ENCODE data around the gene PLXNA2.

PLXNA2 gene

DNA sequence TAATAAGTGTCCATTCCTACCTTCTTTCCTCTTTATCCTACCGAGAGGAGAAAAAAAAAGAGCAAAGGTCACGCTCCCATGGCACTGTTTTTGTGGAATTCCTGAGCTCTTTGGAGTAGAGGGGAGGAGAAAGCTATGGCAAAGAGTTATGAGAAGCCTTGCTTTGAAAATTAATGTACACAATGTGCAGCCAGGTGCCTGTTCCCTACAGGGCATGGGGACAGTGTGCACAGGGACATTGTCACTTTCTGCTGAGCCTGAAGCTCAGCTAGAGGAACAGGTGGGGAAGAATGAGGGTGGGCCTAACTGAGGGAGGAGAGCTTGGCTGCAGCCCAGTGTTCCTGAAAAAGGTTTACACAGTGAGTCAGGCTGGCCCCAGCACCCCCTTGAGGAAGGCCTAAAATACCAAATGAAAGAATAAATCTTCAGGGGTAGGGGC lies 66.1 kb downstream of the PLXNA2 start:
- DNase-seq: no peak

DNA sequence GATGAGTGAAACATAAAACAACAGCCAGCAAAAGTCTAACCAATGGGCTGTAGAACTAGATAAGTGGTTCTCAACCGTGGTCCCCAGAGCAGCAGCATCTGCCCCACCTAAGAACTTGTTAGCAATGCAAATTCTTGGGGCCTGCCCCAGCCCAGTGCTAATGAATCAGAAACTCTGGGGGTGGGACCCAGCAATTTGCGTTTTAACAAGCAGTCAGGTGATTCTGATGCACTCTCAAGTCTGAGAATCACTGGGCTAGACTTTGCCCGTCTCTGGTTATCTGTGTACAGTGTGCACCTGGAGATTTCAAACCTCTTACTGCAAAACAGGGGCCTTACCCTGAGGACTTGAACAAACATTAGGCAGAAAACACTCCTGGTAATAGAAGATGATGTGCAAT lies 66.5 kb downstream of the PLXNA2 start:
- no peak for DNase-seq

DNA sequence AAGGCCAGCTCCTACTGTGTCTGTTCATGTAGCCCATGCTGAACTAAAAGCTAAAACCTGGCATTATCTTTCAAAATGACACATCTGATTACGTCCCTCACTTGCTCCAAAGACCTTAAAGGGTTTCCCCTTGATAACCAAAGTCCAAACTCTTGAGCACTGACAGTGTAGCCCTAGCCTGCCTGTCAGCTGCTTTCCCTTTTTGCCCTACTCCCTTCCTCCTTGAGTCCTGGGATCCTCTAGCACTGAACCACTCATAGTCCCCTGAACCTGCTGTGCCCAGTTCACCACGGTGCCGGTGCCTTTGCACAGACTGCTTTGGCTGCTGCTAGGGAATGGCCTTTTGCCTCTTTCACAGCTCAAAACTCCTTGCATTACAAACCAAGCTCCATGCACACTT lies 67.5 kb downstream of the PLXNA2 start:
- no peak for DNase-seq

DNA sequence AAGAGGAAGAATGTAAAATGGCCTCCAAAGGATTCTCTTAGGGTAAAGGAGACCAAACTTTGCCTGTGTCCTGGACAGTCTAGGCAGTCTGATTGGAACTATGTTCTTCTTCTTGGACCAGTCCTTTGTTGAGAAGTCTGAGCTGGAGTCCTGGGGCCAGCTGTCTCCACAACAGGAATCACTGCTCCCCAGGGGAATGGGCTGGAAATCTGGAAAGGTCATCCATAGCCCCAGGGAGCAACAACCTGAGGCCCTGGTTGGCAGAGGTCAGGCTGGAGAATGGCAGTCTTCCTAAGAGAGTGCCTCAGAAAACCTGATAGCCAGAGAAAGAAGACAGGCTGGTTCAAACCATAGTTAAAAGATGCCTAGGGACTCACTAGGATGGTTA lies 68.7 kb downstream of the PLXNA2 start:
- DNase-seq: no peak

DNA sequence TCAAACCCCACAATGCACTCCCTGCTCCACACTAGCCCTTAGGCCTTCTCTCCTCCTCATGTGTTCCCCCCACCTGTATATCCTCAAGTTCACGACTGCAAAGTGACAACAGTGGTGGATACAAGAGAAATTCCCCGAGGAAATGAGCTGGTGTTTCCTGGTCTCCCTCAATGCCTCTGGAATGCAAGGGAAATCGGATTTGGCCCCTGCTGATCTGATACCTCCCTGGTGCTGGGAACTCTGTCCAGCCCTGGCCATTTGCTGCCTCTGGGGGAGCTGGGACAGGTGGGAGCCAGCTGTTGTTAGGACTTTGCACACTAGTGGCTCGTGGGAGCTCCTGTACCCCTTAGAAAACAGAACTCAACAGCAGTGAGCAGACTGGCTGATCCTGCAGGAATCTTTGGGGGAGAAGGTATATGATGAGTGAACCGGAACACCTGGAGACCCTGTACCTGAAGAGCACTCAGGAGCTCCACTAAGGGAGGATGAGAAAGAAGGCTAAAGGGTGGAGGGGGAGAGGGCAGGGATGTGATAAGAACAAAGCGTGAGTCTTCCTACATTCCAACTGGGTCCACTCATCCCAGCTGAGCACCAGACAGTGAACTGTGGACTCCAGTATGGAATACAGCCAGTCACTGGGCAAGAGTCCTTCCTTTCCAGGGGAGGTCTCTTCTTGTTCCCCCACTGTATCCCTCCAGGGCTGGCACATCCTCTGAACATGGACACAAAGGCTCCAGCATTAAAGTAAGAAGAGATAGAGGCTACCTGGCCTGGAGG lies 69.3 kb downstream of the PLXNA2 start:
- no peak for DNase-seq

DNA sequence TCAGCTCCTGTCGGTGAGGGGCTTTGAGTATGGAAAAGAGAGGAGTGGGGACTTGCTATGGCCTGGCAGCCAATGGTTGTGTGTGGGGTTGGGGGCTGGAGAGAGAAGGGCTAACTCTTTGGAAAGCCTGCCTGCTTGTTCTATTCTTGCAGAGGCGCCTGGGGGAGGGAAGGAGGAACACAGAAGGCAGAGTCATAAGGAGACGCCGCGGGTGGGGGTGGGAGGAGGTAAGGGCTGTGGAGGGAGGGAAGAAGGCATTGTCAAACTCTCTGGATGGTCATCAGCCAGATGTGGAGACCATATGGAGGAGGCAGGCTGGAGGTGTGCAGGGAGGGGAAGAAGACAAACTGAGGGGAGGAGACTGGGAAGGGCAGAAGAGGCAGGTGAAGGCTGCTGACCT lies 70.0 kb downstream of the PLXNA2 start:
- no peak for DNase-seq

DNA sequence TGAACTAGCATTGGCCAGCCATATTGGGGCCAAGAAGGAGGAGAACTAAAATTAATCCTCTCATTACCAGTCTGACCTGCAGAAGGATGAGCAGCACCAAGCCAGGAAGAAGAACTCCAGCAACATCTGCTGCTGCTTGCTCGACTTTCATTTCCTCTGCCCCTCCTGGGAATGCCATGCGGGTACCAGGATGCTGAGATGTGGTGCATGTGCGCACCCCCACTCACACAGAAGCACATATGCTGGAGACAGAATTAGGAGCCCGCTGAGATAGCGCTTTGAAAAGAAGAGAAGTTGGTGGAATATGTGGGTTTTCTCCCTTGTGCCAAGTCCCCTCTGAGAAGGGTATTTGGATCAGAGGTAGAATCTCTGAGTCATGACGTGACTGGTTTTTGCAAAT lies 70.4 kb downstream of the PLXNA2 start:
- no peak for DNase-seq

DNA sequence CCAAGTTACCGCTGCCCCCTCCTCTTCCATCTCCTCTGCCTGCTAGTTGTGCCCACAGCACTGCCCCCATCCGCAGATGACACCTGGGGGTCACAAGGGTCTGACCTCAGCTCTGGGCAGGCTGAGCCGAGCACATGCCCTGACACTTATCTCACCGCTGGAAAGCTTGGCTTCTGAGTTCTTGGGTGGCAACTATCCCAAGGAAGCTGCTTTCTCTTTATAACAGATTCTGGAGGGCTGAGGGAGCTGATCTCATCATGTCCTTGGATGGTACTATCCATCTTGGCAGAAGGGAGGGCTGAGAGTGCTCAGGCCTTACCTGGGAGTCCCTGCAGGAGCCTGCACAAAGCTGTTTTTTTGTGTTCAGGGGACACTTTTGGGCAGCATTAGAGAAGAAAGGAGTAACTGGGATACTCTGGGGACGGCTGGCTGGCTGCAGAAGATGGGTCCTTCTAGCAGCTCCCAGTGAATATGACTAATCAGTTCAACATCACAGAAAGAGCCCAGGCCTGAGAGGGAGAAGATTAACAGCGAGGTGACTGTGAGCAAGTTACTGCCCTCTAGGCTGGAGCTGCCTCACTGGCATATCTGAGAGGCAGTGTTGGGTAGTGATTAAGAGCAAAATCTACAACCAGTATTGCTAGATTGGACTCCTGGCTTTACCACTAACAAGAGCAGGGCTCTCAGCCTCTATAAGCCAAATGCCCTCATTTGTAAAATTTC lies 71.6 kb downstream of the PLXNA2 start:
- no peak for DNase-seq

DNA sequence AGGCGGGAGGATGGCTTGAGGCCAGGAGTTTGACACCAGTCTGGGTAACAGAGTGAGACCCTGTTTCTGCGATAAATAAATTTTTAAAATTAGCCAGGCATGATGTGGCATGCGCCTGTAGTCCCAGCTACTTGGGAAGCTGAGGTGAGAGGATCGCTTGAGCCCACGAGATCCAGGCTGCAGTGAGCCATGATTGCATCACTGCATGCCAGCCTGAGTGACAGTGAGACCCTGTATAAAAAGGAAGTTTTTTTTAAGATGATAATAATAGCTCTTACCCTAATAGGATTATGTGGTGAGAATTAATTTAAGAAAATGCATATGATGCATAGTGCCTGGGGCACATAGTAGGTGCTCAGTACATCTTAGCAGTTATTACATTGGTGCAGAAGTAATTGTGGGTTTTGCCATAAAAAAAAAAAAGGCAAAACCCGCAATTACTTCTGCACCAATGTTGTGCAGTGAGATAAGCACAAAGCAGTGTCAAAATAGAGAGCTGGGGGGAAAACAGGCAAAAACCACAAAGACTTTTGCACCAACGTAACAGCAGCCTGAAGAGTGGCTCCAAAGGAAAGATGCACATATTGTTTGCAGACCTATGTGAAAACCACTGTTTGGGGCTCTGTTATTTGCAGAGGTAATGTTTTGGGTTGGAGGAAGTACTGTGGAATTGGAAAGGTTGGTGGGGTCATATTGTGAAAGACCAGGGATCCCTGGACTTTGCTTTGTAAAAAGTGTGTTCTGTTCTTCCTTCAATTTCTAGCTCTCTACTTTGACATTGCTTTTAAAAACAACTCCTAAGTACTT lies 72.4 kb downstream of the PLXNA2 start:
- DNase-seq: no peak

DNA sequence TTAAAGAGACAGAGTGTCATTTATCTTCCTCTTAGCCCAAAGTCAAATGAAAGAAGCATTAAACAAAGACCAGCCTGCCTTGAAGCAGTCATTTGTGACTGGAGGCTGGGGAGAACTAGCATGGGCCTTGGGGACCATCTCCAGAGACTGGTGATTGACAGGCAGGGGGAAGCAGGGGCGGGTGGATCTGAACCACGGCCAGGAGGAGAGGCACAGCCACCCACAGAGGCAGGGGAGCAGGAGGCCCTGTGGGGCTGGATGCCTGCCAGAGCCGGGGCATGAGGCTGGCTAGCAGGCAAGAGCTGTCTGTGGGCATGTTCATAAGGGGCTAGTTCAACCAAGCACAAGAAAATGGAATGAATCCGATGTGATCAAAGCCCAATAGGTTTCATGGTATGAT lies 73.9 kb downstream of the PLXNA2 start:
- no peak for DNase-seq

DNA sequence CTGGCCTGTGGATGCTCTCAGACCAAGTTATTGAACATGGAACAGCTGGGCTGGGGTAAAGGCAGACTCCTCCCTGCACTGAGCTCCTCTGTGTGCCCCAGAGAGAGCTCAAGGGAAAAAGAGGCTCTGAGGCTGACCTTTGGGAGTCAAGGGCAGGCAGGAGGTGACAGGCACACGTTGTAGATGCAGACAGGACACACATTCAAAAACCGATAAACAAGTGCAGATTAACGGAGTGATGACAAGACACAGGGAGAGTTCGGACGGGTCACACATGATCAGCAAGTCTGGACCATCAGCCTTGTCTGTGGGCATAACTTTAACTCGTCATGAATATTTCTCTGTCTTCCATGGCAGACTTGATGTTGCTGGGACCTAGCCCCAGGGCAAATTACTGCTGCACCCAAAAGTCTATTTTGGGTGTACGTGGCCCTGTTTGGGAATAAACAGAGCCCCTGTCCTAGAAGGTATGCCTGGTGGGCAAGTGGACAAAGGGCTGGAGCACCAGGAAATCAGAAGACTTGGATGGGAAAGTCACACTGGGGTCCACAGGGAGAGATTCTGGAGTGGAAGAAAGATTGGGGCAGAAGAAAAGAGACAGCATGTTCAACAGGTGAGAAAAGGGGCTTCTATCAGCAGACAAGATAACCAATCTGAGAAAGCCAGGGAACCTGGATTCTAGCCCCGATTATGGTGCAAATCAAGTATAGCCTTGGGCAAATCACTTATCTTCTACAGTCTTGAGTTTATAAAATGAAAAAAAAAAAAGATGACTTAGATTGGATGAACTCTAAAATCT lies 74.9 kb downstream of the PLXNA2 start:
- DNase-seq: no peak

DNA sequence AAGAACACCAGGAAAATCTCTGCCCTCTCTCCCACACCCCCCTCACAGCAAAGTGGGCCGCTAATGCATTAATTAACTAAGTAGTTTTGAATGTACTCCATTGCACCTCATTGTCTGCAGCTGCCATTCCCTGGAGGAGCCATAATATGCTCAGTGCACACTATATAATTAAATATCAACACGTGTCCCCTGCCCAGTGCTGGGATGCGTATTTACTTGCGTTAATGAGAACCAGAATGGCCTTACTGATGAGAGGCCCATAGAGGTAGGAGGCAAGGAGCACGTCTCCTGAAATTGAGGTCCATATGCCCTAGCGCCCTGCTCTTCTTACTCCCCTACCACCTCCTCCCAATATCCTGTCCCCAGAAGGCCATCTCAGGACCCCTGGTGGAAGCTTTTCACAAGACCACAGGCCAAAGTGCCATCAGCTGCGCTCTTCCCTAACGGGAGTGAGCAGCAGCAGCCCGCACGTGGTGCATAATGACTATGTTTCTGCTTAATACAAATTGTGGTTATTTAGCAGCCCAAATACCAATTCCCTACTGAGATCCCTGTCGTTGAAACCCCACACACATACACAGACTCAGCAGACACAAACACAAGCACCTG lies 76.8 kb downstream of the PLXNA2 start:
- DNase-seq: no peak

DNA sequence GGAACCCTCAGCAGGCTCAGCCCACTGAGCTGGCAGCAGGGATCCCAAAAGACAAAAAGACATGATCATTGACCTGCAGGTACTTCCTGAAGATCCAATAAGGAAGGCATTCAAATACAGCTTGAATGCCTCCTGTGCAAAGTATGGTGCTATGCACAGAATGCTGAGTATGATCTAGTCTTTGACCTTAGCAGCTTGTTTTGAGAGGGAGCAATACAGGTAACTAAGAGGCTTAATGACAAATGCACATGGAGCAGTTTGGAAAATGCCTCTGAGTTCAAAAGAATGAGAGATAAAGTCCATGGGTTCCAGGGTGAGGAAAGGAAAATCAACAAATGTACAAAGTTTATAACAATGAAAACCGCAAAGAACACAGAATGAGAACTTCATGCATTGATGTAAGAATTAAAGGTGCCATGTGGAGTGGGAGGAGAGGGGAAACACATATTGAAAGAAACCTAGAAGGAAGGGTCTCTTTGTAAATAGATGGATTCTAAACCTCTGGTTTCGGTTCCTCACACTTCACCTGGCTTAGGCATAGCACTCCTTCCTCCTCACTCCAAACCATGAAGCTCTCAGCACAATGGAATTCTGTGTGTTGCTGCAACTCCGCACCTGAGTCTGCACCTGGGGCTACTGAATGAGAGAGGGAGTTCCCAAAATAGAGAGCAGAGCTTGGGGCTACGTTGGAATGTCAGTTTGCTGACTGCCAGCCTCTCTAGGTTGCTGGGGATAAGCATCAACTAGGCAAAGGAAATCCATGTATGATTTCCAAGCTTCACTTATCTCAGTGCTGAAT lies 77.6 kb downstream of the PLXNA2 start:
- no peak for DNase-seq

DNA sequence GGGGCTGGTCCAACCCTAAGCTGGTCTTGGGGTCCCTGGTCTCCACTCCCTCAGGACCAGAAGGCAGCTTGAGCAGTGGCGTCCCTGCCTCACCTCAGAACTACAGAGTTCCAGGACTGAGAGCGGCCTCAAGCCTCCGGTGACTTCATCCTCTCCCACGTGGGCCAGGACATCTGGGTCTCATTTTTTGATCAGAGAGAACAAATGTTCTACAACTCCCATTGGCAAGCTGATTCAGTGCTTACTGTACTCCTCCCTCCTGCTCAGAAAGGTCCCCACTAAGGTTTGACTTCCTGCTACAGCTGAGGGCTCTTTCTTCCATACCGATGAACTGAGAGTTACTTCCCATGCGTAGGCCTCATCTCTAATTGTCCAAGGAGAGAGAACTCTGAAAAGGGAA lies 78.5 kb downstream of the PLXNA2 start:
- DNase-seq: no peak

DNA sequence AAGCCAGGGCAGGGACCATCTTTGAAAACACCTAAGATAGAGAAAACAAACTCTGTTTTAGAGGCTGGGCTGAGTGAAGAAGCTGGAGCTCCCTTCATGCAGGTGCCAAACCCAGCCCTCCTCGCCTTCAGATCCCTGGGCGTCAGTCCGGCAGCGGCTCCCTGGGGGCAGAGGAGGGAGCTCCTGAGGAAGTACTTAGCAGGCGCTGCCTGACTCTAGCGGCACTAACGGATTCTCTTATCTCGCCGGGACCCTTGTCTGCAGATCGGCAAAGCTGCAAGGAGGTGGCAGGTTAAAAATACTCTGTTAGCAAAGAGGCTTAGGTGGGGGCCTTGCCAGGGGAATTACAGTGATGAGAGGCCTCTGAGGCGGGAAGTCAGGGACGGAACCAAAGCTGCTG lies 79.6 kb downstream of the PLXNA2 start:
- DNase-seq: no peak

DNA sequence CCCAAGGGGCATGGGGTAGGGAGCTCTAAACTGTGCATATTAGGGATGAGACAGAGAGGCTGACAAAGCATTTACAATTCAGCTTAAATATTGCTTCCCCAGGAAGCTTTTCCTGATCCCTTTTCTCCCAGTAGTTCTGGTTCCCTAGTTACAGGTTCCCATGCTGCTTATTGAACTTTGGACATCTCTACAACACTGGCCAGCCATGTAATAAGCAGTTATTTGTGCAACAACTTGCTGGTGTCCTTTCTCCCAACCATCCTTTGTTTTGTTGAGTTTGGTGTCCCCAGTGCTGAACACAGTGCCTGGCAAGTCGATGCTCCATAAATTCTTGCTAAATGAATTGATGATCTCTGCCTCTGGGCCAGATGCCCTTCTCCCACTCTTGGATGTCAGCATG lies 80.6 kb downstream of the PLXNA2 start:
- no peak for DNase-seq

DNA sequence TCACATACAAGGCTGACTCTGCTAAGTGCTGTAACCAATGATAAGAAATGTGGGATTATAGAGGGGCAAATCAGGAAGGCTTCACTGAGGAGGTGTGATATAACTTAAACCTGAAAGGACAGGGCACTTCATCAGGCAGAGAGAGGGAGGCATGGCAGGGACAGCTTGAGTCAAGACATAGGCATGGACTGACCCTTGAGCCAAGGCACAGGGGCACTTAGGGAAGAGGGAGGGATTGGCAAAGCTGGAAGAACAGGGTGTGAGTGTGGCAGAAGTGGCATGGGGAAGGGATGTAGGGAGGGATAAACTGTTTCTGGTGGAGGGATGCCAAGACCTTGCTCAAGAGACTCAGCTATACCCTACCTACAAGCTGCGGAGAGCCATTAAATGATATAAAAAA lies 81.3 kb downstream of the PLXNA2 start:
- no peak for DNase-seq

DNA sequence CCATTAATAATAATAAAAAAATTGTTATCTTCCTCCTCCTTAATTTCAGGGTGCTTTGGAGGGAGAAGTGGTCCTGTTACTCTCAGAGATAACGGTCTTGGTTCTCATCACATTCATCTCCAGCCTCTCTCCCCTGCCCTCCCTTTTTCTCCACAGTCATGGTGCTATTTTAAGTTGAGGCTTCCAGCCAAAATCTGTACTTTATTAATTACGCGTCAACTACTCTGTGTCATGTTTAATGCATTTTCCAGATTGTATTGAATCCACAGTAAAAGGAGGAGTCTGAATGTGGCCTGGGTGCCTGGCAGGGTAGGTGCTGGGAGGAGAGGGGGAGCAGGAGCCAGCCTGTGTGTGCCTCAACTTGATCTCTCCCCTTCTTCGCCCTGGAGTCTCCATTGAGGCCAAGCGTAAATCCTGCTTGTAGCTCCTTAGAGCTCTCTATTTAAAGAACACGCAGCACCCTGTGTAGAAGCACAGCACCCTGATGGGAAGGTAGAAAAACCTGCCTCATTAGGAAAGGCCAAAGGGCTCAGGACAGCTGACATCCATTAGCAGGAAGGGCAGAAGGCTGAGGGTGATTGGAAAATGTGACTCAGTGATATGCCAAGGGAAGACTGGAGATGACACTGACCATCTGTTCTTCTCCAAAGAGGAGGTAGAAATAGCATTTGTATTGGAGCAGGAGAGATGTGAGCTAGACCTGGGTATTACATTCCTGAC lies 82.4 kb downstream of the PLXNA2 start:
- DNase-seq: no peak

DNA sequence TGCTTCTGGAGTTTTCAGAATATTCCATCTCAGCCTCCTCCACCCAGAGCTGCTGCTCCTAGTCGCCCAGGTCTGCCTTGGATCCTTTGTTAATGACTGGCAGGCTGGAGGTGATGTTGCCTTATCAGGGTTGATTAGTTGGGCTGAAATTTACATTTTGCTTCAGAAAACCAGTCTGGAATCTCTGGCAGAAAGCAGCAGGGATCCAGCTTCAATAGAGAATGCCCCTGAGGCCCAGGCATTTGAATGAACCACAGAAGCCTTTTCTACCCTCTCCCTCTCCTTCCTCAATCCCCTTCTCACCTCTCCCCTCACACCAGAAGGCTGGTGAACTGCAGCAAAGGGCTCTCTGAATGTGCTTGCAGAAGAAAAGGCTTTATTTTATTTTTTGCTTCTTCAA lies 83.2 kb downstream of the PLXNA2 start:
- no peak for DNase-seq

DNA sequence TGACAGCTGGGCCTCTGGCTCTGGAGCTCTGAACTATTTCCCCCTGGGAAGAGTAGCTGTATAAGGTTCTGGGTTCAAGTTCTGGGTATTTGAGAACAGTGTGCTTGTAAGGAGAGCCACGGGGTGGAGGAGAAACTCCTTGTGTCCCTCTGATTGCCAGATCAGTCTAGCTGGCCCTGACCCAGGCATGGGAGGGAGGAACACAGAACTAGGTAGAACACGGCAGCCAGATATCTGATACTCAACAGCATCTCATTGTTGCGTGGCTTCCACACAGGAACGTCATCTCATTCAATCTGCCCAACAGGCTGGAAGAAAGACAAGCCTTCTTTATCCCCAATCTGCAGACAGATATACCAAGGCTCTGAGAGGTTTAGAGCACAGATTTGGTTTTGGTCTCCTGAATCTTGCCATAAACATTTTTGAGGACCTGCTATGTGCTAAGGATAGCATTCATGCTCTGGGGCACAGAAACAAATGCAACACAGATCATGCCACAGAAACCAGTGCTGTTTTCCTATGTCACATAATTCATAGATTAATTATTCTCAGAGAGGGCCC lies 83.8 kb downstream of the PLXNA2 start:
- DNase-seq: no peak
